ENCODE measurements around the gene ANO1. TPM values are rescaled to one million over a fixed set of nuclear protein-coding genes. Genes with fewer than 3 reads are reported as not detected.

ANO1 gene
- polyA plus RNA-seq, 2 donors = 5.5 to 5.8 TPM

DNA sequence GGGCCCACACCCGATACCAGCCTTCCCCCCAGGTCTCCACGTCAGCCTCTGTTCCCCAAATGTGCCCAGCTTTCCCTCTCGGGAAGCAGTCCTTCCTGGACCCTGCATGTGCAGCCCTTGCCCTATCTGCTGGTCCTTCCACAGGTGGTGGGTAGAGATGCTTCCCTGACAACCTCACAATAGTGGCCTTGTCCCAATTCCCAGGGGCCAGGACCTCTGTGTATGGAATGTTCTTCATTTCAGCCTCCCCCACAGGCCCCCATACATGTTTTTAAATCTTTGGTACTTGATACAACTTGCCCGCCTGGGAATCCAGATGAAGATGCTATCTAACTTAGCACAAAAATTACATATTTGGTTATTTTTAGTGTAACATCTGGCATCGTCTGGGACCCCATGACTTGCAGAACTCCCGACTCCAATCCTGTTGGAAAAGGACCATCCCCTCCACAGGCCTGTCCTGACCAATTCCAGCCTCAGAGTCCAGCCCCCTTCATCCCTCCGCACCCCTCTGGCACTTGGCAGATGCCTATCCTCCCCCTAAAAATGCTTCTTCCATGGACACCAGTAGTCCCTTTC is 39.5 kb downstream of the ANO1 start:
- Histone ChIP-seq H3K9me3 (ENCODE audit: control insufficient read depth in 2 of 2, insufficient read depth in 1 of 2, low read depth in 1 of 2, low read length in 1 of 2) (peaks cover 0 to 2% of the 10 kb centered on the region in 2 donors), H3K27ac (ENCODE audit: low read depth in 2 of 2, low read length in 1 of 2) (no peak overlapping the region), H3K27me3 (ENCODE audit: control insufficient read depth in 1 of 2, insufficient read depth in 2 of 2, low read length in 2 of 2) (no peaks in the 10 kb centered on the region), H3K36me3 (ENCODE audit: control insufficient read depth in 2 of 2, insufficient read depth in 2 of 2, low read length in 1 of 2) (no peaks in the 10 kb centered on the region), H3K4me3 (ENCODE audit: low read depth in 1 of 2, low read length in 2 of 2) (no peak overlapping the region), H3K4me1 (ENCODE audit: control insufficient read depth in 2 of 2, insufficient read depth in 2 of 2, low read length in 1 of 2) (no peaks in the 10 kb centered on the region)
- WGBS, 2 donors = 84 to 91% methylated on average over 7 of the region's 7 CpGs

DNA sequence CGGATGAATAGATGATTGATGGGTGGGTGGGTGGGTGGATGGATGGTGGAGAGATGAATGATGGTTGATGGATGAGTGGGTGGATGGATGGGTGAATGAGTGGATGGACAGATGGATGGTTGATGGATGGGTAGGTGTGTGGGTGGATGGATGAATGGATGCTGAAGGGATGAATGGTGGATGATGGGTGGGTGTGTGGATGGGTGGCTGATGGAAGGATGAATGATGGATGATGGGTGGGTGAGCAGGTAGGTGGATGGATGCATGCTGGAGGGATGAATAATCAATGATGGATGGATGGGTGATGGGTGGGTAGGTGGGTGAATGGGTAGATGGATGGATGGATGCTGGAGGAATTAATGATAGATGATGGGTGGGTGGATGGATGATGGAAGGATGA is 40.5 kb downstream of the ANO1 start:
- Histone ChIP-seq H3K27ac (ENCODE audit: low read depth in 2 of 2, low read length in 1 of 2) (no peak overlapping the region), H3K27me3 (ENCODE audit: control insufficient read depth in 1 of 2, insufficient read depth in 2 of 2, low read length in 2 of 2) (no peaks in the 10 kb centered on the region), H3K4me1 (ENCODE audit: control insufficient read depth in 2 of 2, insufficient read depth in 2 of 2, low read length in 1 of 2) (no peaks in the 10 kb centered on the region), H3K36me3 (ENCODE audit: control insufficient read depth in 2 of 2, insufficient read depth in 2 of 2, low read length in 1 of 2) (no peaks in the 10 kb centered on the region), H3K4me3 (ENCODE audit: low read depth in 1 of 2, low read length in 2 of 2) (no peak overlapping the region), H3K9me3 (ENCODE audit: control insufficient read depth in 2 of 2, insufficient read depth in 1 of 2, low read depth in 1 of 2, low read length in 1 of 2) (peaks cover 0 to 2% of the 10 kb centered on the region in 2 donors)
- 95 to 97% methylated on average over 1 of the region's 1 CpG for WGBS, 2 donors

DNA sequence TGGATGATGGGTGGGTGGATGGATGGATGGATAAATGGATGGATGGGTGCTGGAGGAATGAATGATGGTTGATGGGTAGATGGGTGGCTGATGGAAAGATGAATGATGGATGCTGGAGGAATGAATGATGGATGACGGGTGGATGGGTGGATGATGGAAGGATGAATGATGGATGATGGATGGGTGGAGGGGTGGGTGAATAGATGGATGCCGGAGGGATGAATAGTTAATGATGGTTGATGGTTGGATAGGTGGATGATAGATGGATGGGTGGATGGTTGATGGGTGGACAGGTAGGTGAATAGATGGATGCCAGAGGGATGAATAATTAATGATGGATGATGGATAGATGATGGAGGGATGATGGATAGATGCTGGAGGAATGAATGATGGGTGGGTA is 41.4 kb downstream of the ANO1 start:
- Histone ChIP-seq H3K27me3 (ENCODE audit: control insufficient read depth in 1 of 2, insufficient read depth in 2 of 2, low read length in 2 of 2) (no peaks in the 10 kb centered on the region), H3K4me1 (ENCODE audit: control insufficient read depth in 2 of 2, insufficient read depth in 2 of 2, low read length in 1 of 2) (no peaks in the 10 kb centered on the region), H3K9me3 (ENCODE audit: control insufficient read depth in 2 of 2, insufficient read depth in 1 of 2, low read depth in 1 of 2, low read length in 1 of 2) (peaks cover 0 to 2% of the 10 kb centered on the region in 2 donors), H3K4me3 (ENCODE audit: low read depth in 1 of 2, low read length in 2 of 2) (no peak overlapping the region), H3K36me3 (ENCODE audit: control insufficient read depth in 2 of 2, insufficient read depth in 2 of 2, low read length in 1 of 2) (no peaks in the 10 kb centered on the region), H3K27ac (ENCODE audit: low read depth in 2 of 2, low read length in 1 of 2) (no peak overlapping the region)
- WGBS, 2 donors = 91 to 95% methylated on average over 2 of the region's 2 CpGs

DNA sequence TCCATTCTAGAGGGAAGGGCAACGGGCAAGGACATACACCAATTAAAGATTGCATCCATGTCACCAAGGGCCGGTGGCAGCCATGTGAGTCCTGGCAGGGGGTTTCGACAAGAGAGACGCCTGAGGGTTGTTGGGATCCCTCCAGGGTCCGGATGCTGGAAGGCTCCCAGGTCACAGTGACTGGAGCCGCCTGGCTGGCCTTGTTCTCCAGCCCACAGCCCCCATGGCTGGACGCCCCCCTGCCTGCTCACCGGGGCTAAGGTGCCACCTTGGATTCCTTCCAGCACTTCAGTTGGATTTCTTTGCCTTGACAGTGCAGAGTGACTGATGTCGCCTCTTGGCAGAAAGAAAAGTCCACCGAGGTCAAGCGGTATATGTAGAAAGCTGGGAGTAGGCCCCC is 42.6 kb downstream of the ANO1 start:
- Histone ChIP-seq H3K27ac (ENCODE audit: low read depth in 2 of 2, low read length in 1 of 2) (no peak overlapping the region), H3K36me3 (ENCODE audit: control insufficient read depth in 2 of 2, insufficient read depth in 2 of 2, low read length in 1 of 2) (no peaks in the 10 kb centered on the region), H3K4me3 (ENCODE audit: low read depth in 1 of 2, low read length in 2 of 2) (no peak overlapping the region), H3K9me3 (ENCODE audit: control insufficient read depth in 2 of 2, insufficient read depth in 1 of 2, low read depth in 1 of 2, low read length in 1 of 2) (peaks cover 0 to 2% of the 10 kb centered on the region in 2 donors), H3K27me3 (ENCODE audit: control insufficient read depth in 1 of 2, insufficient read depth in 2 of 2, low read length in 2 of 2) (no peaks in the 10 kb centered on the region), H3K4me1 (ENCODE audit: control insufficient read depth in 2 of 2, insufficient read depth in 2 of 2, low read length in 1 of 2) (peaks cover 0 to 3% of the 10 kb centered on the region in 2 donors)
- 71 to 76% methylated on average over 11 of the region's 11 CpGs for WGBS, 2 donors

DNA sequence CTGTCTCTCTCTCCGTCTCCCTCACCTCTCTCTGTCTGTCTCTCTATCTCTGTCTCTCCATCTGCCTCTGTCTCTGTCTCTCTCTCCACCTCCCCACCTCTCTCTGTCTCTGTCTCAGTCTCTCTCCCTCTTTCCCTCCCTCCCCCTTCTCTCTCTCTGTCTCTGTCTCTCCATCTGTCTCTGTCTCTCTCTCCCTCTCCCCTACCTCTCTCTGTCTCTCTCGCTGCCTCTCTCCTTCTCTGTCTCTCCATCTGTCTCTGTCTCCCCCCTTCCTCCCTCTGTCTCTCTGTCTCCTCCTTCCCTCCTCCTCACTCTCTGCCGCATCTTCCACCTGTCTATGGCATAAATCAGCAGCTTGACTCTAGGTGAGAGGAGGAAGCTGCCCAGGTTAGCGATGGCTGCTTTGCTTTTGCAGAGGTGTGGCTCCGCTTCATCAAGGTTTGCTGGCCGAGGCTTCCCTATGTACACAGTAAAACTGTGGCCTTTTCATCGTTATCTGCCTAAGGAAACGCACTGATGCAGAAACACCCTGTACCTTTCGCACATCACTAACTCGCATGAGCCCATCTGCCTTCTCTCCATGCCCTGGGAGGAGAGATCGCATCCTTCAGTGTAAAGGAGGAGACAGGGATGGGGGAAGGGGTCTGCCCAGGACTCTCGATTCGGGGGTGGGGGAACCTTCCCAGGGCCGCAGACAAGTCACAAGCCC is 44.5 kb downstream of the ANO1 start:
- Histone ChIP-seq H3K36me3 (ENCODE audit: control insufficient read depth in 2 of 2, insufficient read depth in 2 of 2, low read length in 1 of 2) (no peaks in the 10 kb centered on the region), H3K4me1 (ENCODE audit: control insufficient read depth in 2 of 2, insufficient read depth in 2 of 2, low read length in 1 of 2) (peaks cover 0 to 4% of the 10 kb centered on the region in 2 donors), H3K4me3 (ENCODE audit: low read depth in 1 of 2, low read length in 2 of 2) (no peak overlapping the region), H3K27me3 (ENCODE audit: control insufficient read depth in 1 of 2, insufficient read depth in 2 of 2, low read length in 2 of 2) (no peaks in the 10 kb centered on the region), H3K27ac (ENCODE audit: low read depth in 2 of 2, low read length in 1 of 2) (no peak overlapping the region), H3K9me3 (ENCODE audit: control insufficient read depth in 2 of 2, insufficient read depth in 1 of 2, low read depth in 1 of 2, low read length in 1 of 2) (peaks cover 0 to 2% of the 10 kb centered on the region in 2 donors)
- WGBS, 2 donors = 62 to 79% methylated on average over 14 of the region's 14 CpGs

DNA sequence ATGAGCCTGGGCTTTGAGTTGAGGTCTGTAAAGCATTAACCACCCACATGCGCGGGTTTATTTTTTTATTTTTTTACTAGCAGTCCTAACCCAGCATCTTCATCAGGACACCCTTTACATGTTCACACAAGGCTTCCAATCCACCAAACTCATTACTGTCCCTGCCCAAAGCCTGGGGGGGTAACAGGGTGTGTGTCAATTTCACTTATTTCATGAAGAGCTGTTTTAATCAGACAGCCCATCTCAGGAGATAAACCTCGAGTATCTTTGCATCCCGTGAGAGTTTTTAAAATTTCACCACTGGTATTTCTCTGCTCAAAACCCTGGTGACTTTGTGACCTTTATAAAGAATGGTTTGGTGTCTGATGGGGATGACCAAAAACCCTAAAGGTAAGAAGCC is 45.6 kb downstream of the ANO1 start:
- H3K27ac ChIP-seq (ENCODE audit: low read depth in 2 of 2, low read length in 1 of 2) = no peak overlapping the region
- 55 to 76% methylated on average over 4 of the region's 4 CpGs for WGBS, 2 donors

DNA sequence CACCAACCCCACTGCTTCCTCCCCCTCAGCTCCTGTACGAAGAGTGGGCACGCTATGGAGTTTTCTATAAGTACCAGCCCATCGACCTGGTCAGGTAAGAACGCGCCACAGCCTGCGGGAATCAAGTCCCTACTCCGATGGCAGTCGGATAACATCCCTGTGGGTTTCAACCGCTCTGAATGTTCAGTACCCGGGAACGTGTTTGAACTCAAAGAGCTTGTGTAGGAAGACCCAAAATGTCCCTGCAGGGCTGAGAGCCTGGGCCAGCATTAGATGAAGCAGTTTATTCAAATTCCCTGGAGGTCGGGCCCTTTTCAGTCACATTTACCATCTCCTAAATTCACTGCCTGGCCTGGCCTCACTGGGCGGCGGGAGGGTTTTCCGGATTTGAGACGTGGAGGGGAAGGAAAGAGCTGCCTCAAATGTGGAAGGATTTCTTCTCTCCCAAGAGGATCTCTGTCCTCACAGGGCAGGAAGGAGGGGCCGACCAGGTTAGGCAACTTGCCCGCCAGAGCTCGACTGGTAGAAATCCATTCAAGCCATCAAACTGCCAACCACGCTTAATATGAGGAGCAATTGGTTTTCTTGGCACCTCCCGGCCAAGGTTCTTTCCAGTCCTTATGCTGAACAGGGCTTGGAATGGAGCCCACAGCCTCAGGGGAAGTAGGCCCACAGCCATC is 46.3 kb downstream of the ANO1 start:
- no peaks in the 10 kb centered on the region for H3K36me3 ChIP-seq (ENCODE audit: control insufficient read depth in 2 of 2, insufficient read depth in 2 of 2, low read length in 1 of 2)
- H3K27me3 ChIP-seq (ENCODE audit: control insufficient read depth in 1 of 2, insufficient read depth in 2 of 2, low read length in 2 of 2) = no peaks in the 10 kb centered on the region
- no peaks in the 10 kb centered on the region for H3K9me3 ChIP-seq (ENCODE audit: control insufficient read depth in 2 of 2, insufficient read depth in 1 of 2, low read depth in 1 of 2, low read length in 1 of 2)
- H3K4me3 ChIP-seq (ENCODE audit: low read depth in 1 of 2, low read length in 2 of 2) = no peak overlapping the region
- WGBS, 2 donors = 45 to 56% methylated on average over 21 of the region's 21 CpGs
- H3K27ac ChIP-seq (ENCODE audit: low read depth in 2 of 2, low read length in 1 of 2) = peak overlapping the region in 1 of 2 donors; percentile 14
- peaks cover 0 to 4% of the 10 kb centered on the region in 2 donors for H3K4me1 ChIP-seq (ENCODE audit: control insufficient read depth in 2 of 2, insufficient read depth in 2 of 2, low read length in 1 of 2)

More for the DNA sequence above, 45.6 kb downstream of the ANO1 start:
- Histone ChIP-seq H3K4me1 (ENCODE audit: control insufficient read depth in 2 of 2, insufficient read depth in 2 of 2, low read length in 1 of 2) (peaks cover 0 to 4% of the 10 kb centered on the region in 2 donors), H3K36me3 (ENCODE audit: control insufficient read depth in 2 of 2, insufficient read depth in 2 of 2, low read length in 1 of 2) (no peaks in the 10 kb centered on the region), H3K9me3 (ENCODE audit: control insufficient read depth in 2 of 2, insufficient read depth in 1 of 2, low read depth in 1 of 2, low read length in 1 of 2) (peaks cover 0 to under 1% of the 10 kb centered on the region in 2 donors), H3K27me3 (ENCODE audit: control insufficient read depth in 1 of 2, insufficient read depth in 2 of 2, low read length in 2 of 2) (no peaks in the 10 kb centered on the region), H3K4me3 (ENCODE audit: low read depth in 1 of 2, low read length in 2 of 2) (no peak overlapping the region)

DNA sequence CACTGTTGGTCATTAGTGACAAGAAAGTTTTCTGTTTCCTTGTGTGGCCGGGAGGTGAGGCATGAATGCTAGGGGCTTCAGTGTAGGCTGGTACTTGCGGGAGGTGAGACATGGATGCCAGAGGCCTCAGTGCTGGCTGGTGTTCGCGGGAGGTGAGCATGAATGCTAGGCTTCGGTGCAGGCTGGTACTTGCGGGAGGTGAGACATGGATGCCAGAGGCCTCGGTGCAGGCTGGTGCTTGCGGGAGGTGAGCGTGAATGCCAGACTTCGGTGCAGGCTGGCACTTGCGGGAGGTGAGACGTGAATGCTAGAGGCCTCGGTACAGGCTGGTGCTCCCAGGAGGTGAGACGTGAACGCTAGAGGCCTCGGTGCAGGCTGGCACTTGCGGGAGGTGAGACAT is 48.4 kb downstream of the ANO1 start:
- 62 to 65% methylated on average over 17 of the region's 17 CpGs for WGBS, 2 donors
- no peak overlapping the region for H3K27ac ChIP-seq (ENCODE audit: low read depth in 2 of 2, low read length in 1 of 2)
- peaks cover 0 to 4% of the 10 kb centered on the region in 2 donors for H3K4me1 ChIP-seq (ENCODE audit: control insufficient read depth in 2 of 2, insufficient read depth in 2 of 2, low read length in 1 of 2)
- H3K9me3 ChIP-seq (ENCODE audit: control insufficient read depth in 2 of 2, insufficient read depth in 1 of 2, low read depth in 1 of 2, low read length in 1 of 2) = no peaks in the 10 kb centered on the region
- H3K36me3 ChIP-seq (ENCODE audit: control insufficient read depth in 2 of 2, insufficient read depth in 2 of 2, low read length in 1 of 2) = no peaks in the 10 kb centered on the region
- H3K27me3 ChIP-seq (ENCODE audit: control insufficient read depth in 1 of 2, insufficient read depth in 2 of 2, low read length in 2 of 2) = no peaks in the 10 kb centered on the region
- no peak overlapping the region for H3K4me3 ChIP-seq (ENCODE audit: low read depth in 1 of 2, low read length in 2 of 2)

DNA sequence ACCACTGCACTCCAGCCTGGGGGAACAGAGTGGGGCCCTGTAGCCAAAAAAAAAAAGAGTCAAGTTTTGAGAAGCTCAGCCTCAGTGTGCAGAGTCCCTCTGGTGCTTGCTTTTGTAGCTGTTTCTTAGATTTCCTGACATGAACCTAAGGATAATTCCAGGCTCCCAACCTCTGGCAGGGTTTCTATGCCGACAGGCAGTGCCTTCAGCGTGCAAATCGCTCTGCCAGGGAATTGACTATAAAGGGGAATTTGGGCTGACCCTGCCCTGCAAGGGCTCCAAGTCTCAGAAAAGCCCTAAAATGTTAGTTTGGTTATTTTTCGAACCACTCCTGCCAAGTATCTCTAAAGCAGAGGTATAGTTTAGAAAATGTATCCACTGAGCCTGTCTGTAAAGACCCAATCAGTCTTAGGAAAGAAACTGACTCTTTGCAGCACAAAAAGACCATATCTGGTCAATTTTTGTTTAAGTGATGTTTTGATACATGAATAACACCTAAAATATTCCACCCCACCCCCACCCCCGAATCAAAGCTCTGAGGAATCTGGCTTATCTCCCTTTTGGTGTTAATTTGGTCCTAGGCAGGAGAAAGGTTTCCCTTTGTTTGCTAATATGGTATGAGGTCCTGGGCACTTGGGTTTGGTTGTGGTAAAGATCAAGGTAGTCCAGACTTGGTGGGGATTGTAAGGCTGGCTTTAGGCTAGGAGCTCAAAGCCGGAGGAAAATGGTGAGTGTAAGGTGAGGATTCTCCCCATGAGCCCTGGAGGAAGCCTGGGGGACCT is 49.7 kb downstream of the ANO1 start:
- H3K27ac ChIP-seq (ENCODE audit: low read depth in 2 of 2, low read length in 1 of 2) = no peak overlapping the region

More for the DNA sequence above, 49.7 kb downstream of the ANO1 start:
- Histone ChIP-seq H3K9me3 (ENCODE audit: control insufficient read depth in 2 of 2, insufficient read depth in 1 of 2, low read depth in 1 of 2, low read length in 1 of 2) (no peaks in the 10 kb centered on the region), H3K4me1 (ENCODE audit: control insufficient read depth in 2 of 2, insufficient read depth in 2 of 2, low read length in 1 of 2) (peaks cover 0 to 4% of the 10 kb centered on the region in 2 donors), H3K36me3 (ENCODE audit: control insufficient read depth in 2 of 2, insufficient read depth in 2 of 2, low read length in 1 of 2) (peaks cover 0 to under 1% of the 10 kb centered on the region in 2 donors), H3K4me3 (ENCODE audit: low read depth in 1 of 2, low read length in 2 of 2) (no peak overlapping the region), H3K27me3 (ENCODE audit: control insufficient read depth in 1 of 2, insufficient read depth in 2 of 2, low read length in 2 of 2) (no peaks in the 10 kb centered on the region)
- 72 to 75% methylated on average over 6 of the region's 6 CpGs for WGBS, 2 donors

Data from esophagus (tissue), 2 donors.